Measurements from ENCODE around the gene RAB11FIP2.
A peak's percentile ranks its signal among the peaks of the same experiment; 100 is the strongest.
"Not testable (repeated sequence)": the region's sequence is repeated elsewhere in the genome, so short reads cannot be mapped to it uniquely, and the experiment has no call there.

The RAB11FIP2 gene, protein sequence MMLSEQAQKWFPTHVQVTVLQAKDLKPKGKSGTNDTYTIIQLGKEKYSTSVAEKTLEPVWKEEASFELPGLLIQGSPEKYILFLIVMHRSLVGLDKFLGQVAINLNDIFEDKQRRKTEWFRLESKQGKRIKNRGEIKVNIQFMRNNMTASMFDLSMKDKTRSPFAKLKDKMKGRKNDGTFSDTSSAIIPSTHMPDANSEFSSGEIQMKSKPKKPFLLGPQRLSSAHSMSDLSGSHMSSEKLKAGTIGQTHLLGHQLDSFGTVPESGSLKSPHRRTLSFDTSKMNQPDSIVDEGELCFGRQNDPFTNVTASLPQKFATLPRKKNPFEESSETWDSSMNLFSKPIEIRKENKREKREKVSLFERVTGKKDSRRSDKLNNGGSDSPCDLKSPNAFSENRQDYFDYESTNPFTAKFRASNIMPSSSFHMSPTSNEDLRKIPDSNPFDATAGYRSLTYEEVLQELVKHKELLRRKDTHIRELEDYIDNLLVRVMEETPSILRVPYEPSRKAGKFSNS

GRCh38 chr10:118046395-118047156 is at the start of gene RAB11FIP2:
TSS of gene RAB11FIP2 (minus strand) at chr10:118046941. CDS start at chr10:118046163, 778 bp downstream.
- DNase-seq = peak; percentile 88

DNA sequence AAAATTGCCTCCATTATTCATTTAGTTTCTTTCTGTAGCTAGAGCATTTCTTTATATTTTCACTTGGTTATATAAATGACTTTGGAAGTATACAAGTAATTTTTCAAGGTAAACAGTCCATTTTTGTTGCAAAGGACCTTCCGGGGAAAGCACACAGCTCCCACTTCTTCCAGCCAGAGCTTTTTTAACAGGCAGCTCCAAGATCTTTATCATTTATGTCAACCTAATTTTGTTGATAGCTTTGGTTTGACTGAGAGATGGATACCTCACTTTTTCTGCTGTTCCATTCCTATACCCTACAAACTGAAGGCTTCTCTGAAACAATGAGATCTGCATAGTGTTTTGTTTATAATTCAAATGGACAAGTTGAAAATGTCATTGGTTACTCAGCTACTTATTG is 49.3 kb upstream of the RAB11FIP2 start:
- no peak for DNase-seq

DNA sequence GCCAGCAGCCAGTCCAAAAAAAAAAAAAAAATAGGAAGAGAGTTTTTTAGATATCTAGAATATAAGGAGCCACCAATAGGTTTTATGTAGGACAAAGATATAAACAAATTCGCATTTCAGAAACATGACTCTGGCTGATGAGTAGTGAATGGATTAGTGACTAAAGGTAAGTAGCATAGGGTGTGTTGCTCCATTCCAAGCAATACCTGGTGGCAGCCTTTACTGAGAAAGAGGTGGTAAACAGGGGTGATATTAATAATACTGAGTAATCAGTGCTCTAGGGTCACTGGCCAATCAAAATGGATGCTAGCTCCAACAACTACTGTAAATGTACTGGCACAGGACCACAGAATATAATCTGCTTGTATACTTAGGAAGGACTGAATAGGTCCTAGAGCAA is 45.5 kb upstream of the RAB11FIP2 start:
- DNase-seq = no peak

GRCh38 chr10:118080817-118081216 is 34.1 kb upstream of the RAB11FIP2 start:
- no peak for DNase-seq

DNA sequence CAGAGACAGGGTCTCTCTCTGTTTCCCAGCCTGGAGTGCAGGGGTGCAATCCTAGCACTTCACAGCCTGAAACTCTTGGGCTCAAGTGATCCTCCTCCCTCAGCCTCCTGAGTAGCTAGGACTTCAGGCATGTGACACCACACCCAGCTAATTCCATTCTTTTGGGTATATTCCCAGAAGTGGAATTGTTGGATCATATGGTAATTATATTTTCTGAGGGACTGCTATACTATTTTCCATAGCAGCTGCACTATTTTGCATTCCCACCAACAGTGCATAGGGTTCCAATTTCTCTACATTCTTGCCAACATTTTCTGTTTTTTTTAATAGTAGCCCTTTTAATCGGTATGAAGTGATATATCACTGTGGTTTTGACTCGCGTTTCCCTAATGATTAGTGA is 30.0 kb upstream of the RAB11FIP2 start:
- DNase-seq = no peak

DNA sequence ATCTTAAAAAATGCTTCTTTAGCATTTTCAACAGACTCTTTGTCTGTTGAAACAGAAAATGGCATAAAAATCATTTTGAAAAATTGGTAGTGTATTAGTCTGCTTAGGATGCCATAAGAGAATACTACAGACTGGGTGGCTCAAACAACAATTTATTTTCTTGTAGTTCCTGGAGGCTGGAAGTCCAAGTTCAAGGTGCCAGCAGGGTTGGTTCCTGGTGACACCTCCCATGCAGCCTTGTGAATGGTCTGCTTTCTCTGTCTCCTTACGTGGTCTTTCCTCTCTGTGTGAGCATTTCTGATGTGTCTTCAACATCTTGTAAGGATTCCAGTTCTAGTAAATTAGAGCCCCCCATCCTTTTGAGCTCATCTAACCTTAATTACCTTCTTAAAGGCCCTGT is 26.1 kb upstream of the RAB11FIP2 start:
- DNase-seq = no peak

DNA sequence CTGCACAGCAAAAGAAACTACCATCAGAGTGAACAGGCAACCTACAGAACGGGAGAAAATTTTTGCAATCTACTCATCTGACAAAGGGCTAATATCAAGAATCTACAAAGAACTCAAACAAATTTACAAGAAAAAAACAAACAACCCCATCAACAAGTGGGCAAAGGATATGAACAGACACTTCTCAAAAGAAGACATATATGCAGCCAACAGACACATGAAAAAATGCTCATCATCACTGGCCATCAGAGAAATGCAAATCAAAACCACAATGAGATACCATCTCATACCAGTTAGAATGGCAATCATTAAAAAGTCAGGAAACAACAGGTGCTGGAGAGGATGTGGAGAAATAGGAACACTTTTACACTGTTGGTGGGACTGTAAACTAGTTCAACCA is 20.6 kb upstream of the RAB11FIP2 start:
- not testable (repeated sequence) for DNase-seq

DNA sequence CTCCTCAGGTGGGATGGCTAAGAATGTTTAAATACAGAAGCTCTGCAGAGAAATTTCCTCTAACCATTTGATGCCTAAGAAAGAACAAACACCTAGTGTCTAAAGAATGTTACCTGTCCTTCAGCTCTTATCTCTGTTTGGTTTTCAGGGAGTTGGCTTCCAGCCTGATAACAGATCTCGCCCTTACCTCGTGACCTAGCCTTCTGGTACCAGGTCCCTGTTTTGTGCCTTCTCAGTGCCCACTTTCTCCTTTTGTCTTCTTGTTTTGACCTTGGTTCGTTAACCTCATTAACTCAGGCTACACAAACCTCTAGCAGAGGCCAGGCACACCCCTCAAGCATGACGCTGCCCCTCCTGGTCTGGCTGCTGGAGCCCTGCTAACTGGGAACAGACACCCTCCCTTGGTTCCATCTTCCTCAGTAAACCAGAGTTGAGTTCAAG is 16.1 kb upstream of the RAB11FIP2 start:
- no peak for DNase-seq

DNA sequence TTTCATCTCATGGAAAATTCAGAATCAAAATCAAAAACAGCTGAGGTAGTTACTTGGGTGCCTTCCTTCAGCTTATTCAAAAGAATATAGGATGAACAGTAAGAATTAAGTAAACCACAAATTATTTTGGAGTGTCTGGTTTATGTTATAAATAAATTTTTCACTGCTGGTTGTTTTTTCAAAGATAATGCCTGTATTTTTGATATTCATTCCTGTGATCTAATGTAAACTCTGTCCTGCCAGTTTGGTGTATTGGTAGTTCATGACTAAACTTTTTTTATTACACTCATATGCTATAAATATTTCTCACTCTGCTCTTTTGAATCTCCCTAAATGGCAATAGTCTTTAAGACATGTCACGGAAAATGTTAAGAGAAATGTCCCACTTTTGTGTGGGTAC is 11.6 kb upstream of the RAB11FIP2 start:
- no peak for DNase-seq

- no peak for DNase-seq
Measured at GRCh38 chr10:118057361-118057760, 10.6 kb upstream of the RAB11FIP2 start.

GRCh38 chr10:118054383-118054782 is 7.6 kb upstream of the RAB11FIP2 start:
- DNase-seq = no peak

DNA sequence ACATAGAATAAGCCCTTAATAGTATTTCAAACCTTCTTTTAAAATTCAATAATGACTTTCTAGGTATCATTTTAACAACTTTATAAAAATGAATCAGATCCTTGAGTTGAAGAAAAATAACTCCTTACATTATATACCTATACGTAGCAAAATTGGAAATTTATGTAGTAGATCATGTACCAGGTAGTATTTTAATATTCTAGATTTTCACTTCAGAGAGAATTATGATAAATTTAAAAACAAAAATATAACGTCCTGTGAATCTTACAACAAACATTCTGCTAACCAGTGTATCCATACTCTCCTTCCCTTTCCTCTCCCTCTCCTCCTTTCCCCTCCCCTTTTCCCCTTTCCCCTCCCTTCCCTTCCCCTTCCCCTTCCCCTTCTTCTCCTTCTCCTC is 6.1 kb upstream of the RAB11FIP2 start:
- DNase-seq = no peak

GRCh38 chr10:118047880-118048279 is 1.1 kb upstream of the RAB11FIP2 start:
- no peak for DNase-seq

GRCh38 chr10:118047157-118047719 is 497 bp upstream of the RAB11FIP2 start:
- no peak for DNase-seq

- DNase-seq = peak; percentile 21
Measured at GRCh38 chr10:118045837-118046394, 825 bp downstream of the RAB11FIP2 start.

DNA sequence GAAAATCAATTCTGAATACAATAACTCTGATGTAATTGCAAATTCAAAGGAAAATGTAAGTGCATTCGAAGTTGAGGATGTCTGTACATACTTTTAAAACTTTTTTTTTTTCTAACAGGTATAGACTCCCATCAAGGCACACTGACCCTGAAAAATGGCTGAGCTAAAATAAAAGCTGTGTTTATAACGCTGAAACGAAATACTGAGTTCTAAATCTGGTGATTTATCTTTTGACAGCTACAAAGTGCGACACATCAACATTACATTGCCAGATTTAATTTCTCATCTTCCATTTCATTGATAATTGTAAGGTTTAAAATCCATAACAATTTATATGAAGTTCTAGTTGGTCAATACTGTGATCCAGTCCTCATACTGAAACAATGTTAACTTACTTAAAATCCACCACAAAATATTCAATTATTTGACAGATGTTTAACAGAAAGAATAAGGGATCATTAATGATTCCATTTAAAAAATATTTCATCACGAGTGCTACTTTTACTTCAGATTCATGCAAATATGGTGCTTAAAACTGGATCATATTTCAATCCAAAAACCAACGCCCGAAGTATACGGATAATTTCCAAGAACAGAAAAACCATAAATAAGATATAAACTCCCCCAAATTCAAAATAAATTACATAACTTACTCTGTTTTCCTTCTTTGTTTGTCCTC is 1.4 kb downstream of the RAB11FIP2 start:
- no peak for DNase-seq

- DNase-seq = no peak
Measured at GRCh38 chr10:118042827-118043242, 3.9 kb downstream of the RAB11FIP2 start.

DNA sequence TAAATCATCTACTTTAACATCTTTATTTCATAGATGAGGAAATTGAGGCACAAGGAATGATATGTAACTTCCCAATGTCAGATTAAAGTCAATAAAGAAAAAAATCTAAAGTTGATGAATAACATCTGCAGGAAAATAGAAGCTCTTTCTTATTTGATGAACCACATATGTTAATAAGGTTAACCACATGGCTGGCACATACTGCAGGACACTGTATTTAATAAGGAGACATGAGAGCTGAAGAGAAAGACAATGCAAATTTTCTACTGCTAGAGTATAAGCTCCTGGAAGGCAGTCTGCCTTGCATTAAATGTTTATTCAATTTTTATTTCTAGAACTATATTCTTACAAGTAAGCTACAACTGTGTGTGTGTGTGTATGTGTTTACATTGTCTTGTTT is 4.4 kb downstream of the RAB11FIP2 start:
- no peak for DNase-seq

DNA sequence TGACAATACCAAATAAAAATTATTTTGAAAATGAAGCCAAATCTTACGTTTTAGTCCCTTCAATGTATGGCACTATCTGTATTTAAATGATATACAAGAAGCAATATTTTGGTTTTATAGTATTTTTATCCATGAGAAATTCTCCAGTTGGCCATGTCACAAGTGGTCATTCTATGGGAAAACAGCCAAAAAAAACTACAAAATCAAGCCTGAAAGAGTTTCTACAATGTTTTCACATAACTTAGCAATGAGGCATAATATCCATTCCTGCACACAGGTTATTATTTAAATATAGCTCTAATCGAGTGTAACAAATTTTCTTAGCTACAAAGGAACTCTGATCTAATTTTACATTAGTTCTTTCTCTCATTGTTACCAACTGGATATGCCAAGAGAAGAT is 5.4 kb downstream of the RAB11FIP2 start:
- DNase-seq = no peak

DNA sequence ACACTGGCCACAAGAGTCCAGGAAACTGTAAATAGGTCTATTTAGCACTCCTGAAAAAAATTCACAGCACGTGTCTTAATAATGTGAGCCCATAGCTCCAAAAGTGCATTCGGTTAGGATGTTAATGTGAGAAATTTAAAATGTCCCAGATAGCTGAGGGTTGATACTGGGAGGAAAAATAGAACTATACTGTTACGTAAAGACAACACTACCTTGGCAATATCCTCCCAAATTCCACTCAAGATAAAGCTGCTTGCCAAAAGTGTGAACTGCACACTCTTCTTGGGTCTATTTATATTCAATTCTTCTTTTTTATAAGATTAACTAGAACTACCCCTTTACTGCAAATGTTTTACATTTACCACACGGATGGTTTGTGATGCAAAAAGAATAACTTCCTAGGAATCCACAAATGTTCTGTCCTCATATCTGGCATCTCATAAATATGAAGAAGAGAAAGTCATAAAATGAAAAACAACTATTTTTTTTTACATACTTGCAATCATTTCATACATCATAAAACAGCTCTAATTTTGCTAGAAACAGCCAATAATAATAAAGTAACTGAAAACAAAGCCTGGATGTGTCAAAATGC is 10.4 kb downstream of the RAB11FIP2 start:
- DNase-seq = no peak

GRCh38 chr10:118035354-118036005 is 11.3 kb downstream of the RAB11FIP2 start:
- no peak for DNase-seq

GRCh38 chr10:118034791-118035261 is 11.9 kb downstream of the RAB11FIP2 start:
- no peak for DNase-seq

Data from NCI-H345 (cell line).